OCI-LY7 (cell line): ENCODE measurements around the gene CCNK.

Experiments used
- CTCF ChIP-seq: fragments of 200-600 bp; sonication (generic); conservative IDR thresholded peaks from 2 replicates; pipeline ENCODE4 v1.5.1; 2014; ENCODE audit warnings: mild to moderate bottlenecking, antibody characterized with exemption, low read length, moderate library complexity, mixed read lengths
- EZH2phosphoT487 ChIP-seq: fragments of 200-600 bp; sonication (generic); IDR thresholded peaks from 2 replicates; pipeline ENCODE4 v1.6.1; 2018; ENCODE audit warnings: low read depth, borderline replicate concordance, mild to moderate bottlenecking, mixed run types, antibody characterized with exemption, low read length, moderate library complexity, mixed read lengths

GRCh38 chr14:99525699-99526080, 44.5 kb downstream of the CCNK start:
- no peak for TF ChIP-seq CTCF
- TF ChIP-seq EZH2phosphoT487: no peak
